ENCODE data around the gene CAVIN4.

Gene CAVIN4

GRCh38 chr9:100577776-100578448, at the start of gene CAVIN4:
Gene CAVIN4 (plus strand): TSS chr9:100578079. CDS start chr9:100578144, 65 bp downstream.
- H3K9me3 ChIP-seq (ENCODE audit: control insufficient read depth, insufficient read depth, low read depth, low read length), result no peaks in the 10 kb centered on the region
- H3K27ac ChIP-seq (ENCODE audit: extremely low read depth, low read depth, low read length), result no peak within 1 kb of the TSS
- no peaks in the 10 kb centered on the region for H3K4me1 ChIP-seq (ENCODE audit: control insufficient read depth, insufficient read depth, low read length)
- POLR2A ChIA-PET, result no interaction called here
- CTCF ChIA-PET, result interaction anchor here (0.5 to 1.7 kb wide), 7 partner anchors 8 to 1707 kb away, joined by 3 to 5 read pairs (median 3); no protein-coding TSS in a partner anchor
- H3K4me3 ChIP-seq (ENCODE audit: low read depth, low read length), result no peak within 1 kb of the TSS
- H3K36me3 ChIP-seq (ENCODE audit: control insufficient read depth in 2 of 2, insufficient read depth in 1 of 2, low read length in 2 of 2), result peaks cover 0 to 19% of the 10 kb centered on the region in 2 experiments; a peak in 1 of 3 replicates
- TF ChIP-seq ZNF660 (tag by site-specific recombination; IDR thresholded peaks at IDR 0.05) (no peak), ZSCAN16 (tag by site-specific recombination; IDR thresholded peaks at IDR 0.05) (no peak), ZSCAN30 (tag by site-specific recombination; IDR thresholded peaks at IDR 0.05) (no peak), ZNF404 (tag by site-specific recombination; IDR thresholded peaks at IDR 0.05) (no peak), ZBTB8A (tag by site-specific recombination; IDR thresholded peaks at IDR 0.05) (no peak), HOXD13 (CRISPR knock-in tag; IDR thresholded peaks at IDR 0.05; ENCODE audit: borderline replicate concordance) (no peak), ZFP3 (tag by site-specific recombination; IDR thresholded peaks at IDR 0.05; ENCODE audit: low read depth) (no peak), WT1 (tag by site-specific recombination; IDR thresholded peaks at IDR 0.05) (no peak), ZNF473 (tag by site-specific recombination; IDR thresholded peaks at IDR 0.05) (no peak), ZNF623 (tag by site-specific recombination; IDR thresholded peaks at IDR 0.05) (no peak), ZNF558 (tag by site-specific recombination; IDR thresholded peaks at IDR 0.05) (no peak), YY1 (tag by site-specific recombination; IDR thresholded peaks at IDR 0.05) (no peak), ZNF501 (tag by site-specific recombination; IDR thresholded peaks at IDR 0.05) (no peak), ZNF274 (IDR thresholded peaks at IDR 0.05; ENCODE audit: low read length) (no peak), ZNF274 (tag by site-specific recombination; IDR thresholded peaks at IDR 0.05; ENCODE audit: borderline replicate concordance) (no peak), ZNF138 (tag by site-specific recombination; IDR thresholded peaks at IDR 0.05; ENCODE audit: borderline replicate concordance) (no peak), ZNF366 (tag by site-specific recombination; conservative IDR thresholded peaks at IDR 0.05) (no peak), ZNF10 (tag by site-specific recombination; IDR thresholded peaks at IDR 0.05) (no peak)
- TF ChIP-seq, protein P1, sequence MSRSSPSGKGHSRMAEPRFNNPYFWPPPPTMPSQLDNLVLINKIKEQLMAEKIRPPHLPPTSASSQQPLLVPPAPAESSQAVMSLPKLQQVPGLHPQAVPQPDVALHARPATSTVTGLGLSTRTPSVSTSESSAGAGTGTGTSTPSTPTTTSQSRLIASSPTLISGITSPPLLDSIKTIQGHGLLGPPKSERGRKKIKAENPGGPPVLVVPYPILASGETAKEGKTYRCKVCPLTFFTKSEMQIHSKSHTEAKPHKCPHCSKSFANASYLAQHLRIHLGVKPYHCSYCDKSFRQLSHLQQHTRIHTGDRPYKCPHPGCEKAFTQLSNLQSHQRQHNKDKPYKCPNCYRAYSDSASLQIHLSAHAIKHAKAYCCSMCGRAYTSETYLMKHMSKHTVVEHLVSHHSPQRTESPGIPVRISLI (tag by site-specific recombination; IDR thresholded peaks at IDR 0.05), result no peak

DNA sequence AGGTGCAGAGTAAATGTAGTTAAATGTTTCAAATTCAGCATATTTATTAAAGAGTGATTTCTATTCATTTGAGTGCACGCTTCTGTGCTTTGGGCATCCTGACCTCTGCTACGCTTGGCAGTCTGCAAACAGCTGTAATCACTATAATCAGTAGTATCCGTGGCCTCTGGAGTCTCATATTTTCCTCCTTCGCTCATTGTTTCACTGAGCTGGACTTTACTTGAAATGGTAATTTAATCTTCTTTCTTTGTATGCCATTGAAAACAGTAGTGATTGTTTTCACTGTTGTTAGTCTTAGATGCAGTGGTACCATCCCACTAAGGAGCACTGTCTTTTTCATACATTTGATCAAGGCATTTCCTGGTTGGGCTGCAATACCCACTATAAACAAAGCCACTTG, 43.5 kb upstream of the CAVIN4 start:
- H3K4me3 ChIP-seq (ENCODE audit: low read depth, low read length), result no peak overlapping the region
- peaks cover 0 to 6% of the 10 kb centered on the region in 2 experiments; a peak in 1 of 3 replicates for H3K36me3 ChIP-seq (ENCODE audit: control insufficient read depth in 2 of 2, insufficient read depth in 1 of 2, low read length in 2 of 2)
- ChIA-PET CTCF (interaction anchor here (0.7 to 1.0 kb wide), 2 partner anchors 11 to 29 kb away, joined by 3 to 6 read pairs; no protein-coding TSS in a partner anchor), POLR2A (no interaction called here)
- H3K27ac ChIP-seq (ENCODE audit: extremely low read depth, low read depth, low read length), result no peak overlapping the region
- no peaks in the 10 kb centered on the region for H3K4me1 ChIP-seq (ENCODE audit: control insufficient read depth, insufficient read depth, low read length)
- TF ChIP-seq, protein P2, sequence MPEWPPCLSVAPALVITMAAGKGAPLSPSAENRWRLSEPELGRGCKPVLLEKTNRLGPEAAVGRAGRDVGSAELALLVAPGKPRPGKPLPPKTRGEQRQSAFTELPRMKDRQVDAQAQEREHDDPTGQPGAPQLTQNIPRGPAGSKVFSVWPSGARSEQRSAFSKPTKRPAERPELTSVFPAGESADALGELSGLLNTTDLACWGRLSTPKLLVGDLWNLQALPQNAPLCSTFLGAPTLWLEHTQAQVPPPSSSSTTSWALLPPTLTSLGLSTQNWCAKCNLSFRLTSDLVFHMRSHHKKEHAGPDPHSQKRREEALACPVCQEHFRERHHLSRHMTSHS (tag by site-specific recombination; IDR thresholded peaks at IDR 0.05), result no peak
- TF ChIP-seq ZNF596 (tag by site-specific recombination; IDR thresholded peaks at IDR 0.05) (no peak), ZNF37A (tag by site-specific recombination; IDR thresholded peaks at IDR 0.05) (no peak), ZNF600 (tag by site-specific recombination; IDR thresholded peaks at IDR 0.05) (no peak), PRDM1 (tag by site-specific recombination; IDR thresholded peaks at IDR 0.05) (no peak), ZNF155 (tag by site-specific recombination; IDR thresholded peaks at IDR 0.05) (no peak), MEIS1 (CRISPR knock-in tag; IDR thresholded peaks at IDR 0.05; ENCODE audit: borderline replicate concordance) (no peak), ZNF510 (tag by site-specific recombination; IDR thresholded peaks at IDR 0.05; ENCODE audit: insufficient replicate concordance) (no peak), HOXA7 (CRISPR knock-in tag; IDR thresholded peaks at IDR 0.05; ENCODE audit: borderline replicate concordance) (no peak), ZSCAN30 (tag by site-specific recombination; IDR thresholded peaks at IDR 0.05) (no peak), ZNF621 (tag by site-specific recombination; IDR thresholded peaks at IDR 0.05) (no peak), ZNF311 (tag by site-specific recombination; IDR thresholded peaks at IDR 0.05; ENCODE audit: borderline replicate concordance) (no peak), ZNF654 (tag by site-specific recombination; IDR thresholded peaks at IDR 0.05; ENCODE audit: low read depth) (no peak), ZNF174 (tag by site-specific recombination; IDR thresholded peaks at IDR 0.05) (no peak), ZNF623 (tag by site-specific recombination; IDR thresholded peaks at IDR 0.05) (no peak), ZNF350 (tag by site-specific recombination; IDR thresholded peaks at IDR 0.05) (no peak)
- H3K9me3 ChIP-seq (ENCODE audit: control insufficient read depth, insufficient read depth, low read depth, low read length), result no peaks in the 10 kb centered on the region
